Loucy (cell line): Measurements from ENCODE around the gene BCAS1.

Experiments used
- CTCF ChIP-seq: fragments of 200-600 bp; sonication (generic); conservative IDR thresholded peaks from 2 replicates; pipeline ENCODE4 v1.5.1; 2014; ENCODE audit warnings: mild to moderate bottlenecking, antibody characterized with exemption, low read length
- EZH2phosphoT487 ChIP-seq: fragments of 200-600 bp; IDR thresholded peaks from 2 replicates; pipeline ENCODE4 v1.6.1; 2018; ENCODE audit warnings: antibody characterized with exemption, mild to moderate bottlenecking, moderate library complexity, borderline replicate concordance

GRCh38 chr20:53995949-53996348, 74.4 kb downstream of the BCAS1 start:
- TF ChIP-seq CTCF (no peak), EZH2phosphoT487 (no peak)
